ENCODE measurements around the gene ACER1. TPM values are rescaled to one million over a fixed set of nuclear protein-coding genes. Genes with fewer than 3 reads are reported as not detected.

Gene ACER1
- not detected for total RNA-seq

GRCh38 chr19:6333439-6333838 is at the start of gene ACER1:
Gene ACER1 (minus strand): TSS chr19:6333612. CDS start chr19:6333551, 61 bp downstream.

GRCh38 chr19:6375411-6376010 is 42.1 kb upstream of the ACER1 start, which contains the start of gene PSPN:
Gene PSPN (minus strand): TSS chr19:6375933. CDS start chr19:6375849, 84 bp downstream.

GRCh38 chr19:6372594-6373095 is 39.2 kb upstream of the ACER1 start, which contains the start of gene ALKBH7:
Gene ALKBH7 (plus strand): TSS chr19:6372794. CDS start chr19:6372821, 27 bp downstream.

GRCh38 chr19:6279931-6280591 is 53.4 kb downstream of the ACER1 start, which contains the start of gene MLLT1:
Gene MLLT1 (minus strand): TSS chr19:6279975. CDS start chr19:6279784, 191 bp downstream.

Other genes starting within 250 kb of the ACER1 start
- gene RFX2, start 223.1 kb downstream of the ACER1 start, total RNA-seq = 10.3 TPM
- gene ACSBG2, start 197.9 kb downstream of the ACER1 start, total RNA-seq = 0.71 TPM
- gene MLLT1, start 53.6 kb downstream of the ACER1 start, total RNA-seq = 20.1 TPM
- 33.7 TPM for gene CLPP, start 27.9 kb upstream of the ACER1 start, total RNA-seq
- gene ALKBH7, start 39.2 kb upstream of the ACER1 start, total RNA-seq = 57.5 TPM
- 2.4 TPM for gene PSPN, start 42.3 kb upstream of the ACER1 start, total RNA-seq
- gene GTF2F1, start 59.6 kb upstream of the ACER1 start, total RNA-seq = 47.6 TPM
- 167 TPM for gene KHSRP, start 91.2 kb upstream of the ACER1 start, total RNA-seq
- not detected for gene SLC25A41, start 100.2 kb upstream of the ACER1 start, total RNA-seq
- 82.0 TPM for gene SLC25A23, start 126.2 kb upstream of the ACER1 start, total RNA-seq
- 5.9 TPM for gene CRB3, start 130.7 kb upstream of the ACER1 start, total RNA-seq
- 0.49 TPM for gene DENND1C, start 148.2 kb upstream of the ACER1 start, total RNA-seq
- gene TUBB4A, start 168.7 kb upstream of the ACER1 start, total RNA-seq = 51.8 TPM
- 0.44 TPM for gene TNFSF9, start 197.4 kb upstream of the ACER1 start, total RNA-seq